SK-N-SH (cell line): ENCODE measurements around the gene JAZF1. TPM values are rescaled to one million over a fixed set of nuclear protein-coding genes. Genes with fewer than 3 reads are reported as not detected.

Experiments used
- CTCF ChIA-PET: fragments of 300-600, 350-600 bp; formaldehyde crosslinking; extraction: SDS; loops from one replicate; lab custom pipeline; 2021; lab: Yijun Ruan, JAX
- POLR2A ChIA-PET: fragments of 350-600 bp; sonication (Branson Sonifier 250); formaldehyde crosslinking; extraction: SDS; loops from one replicate; lab custom pipeline; 2020; ENCODE audit warnings: antibody characterized with exemption, inconsistent platforms; lab: Yijun Ruan, JAX
- DNase-seq: peaks from one replicate; pipeline ENCODE4 v3.0.0; 2012
- H2AFZ ChIP-seq: fragments of 200-600 bp; sonication (generic); 2 replicates; pipeline ENCODE4 v1.8.1; 2016; ENCODE audit warnings: antibody characterized with exemption, mild to moderate bottlenecking, low read depth
- H3F3A ChIP-seq: fragments of 200-600 bp; sonication (generic); replicated peaks from 2 replicates; pipeline ENCODE3; 2016; ENCODE audit warnings: antibody characterized with exemption, mild to moderate bottlenecking; ENCODE audit not compliant: insufficient read depth
- H3K27ac ChIP-seq, 2 experiments: fragments of 200-500 bp in 1 of 2; fragments of 200-600 bp in 1 of 2; sonication (Bioruptor generic) in 1 of 2; sonication (generic), shearing (Covaris generic) in 1 of 2; 2 replicates each; pipeline versions ENCODE4 v1.5.1 to v1.6.1; 2014 to 2016; ENCODE audit warnings: low read depth in 2 of 2, inconsistent platforms in 1 of 2, low read length in 1 of 2, mild to moderate bottlenecking in 1 of 2, mixed read lengths in 1 of 2
- H3K27me3 ChIP-seq: fragments of 200-600 bp; sonication (generic), shearing (Covaris generic); 2 replicates; pipeline ENCODE4 v1.6.1; 2016; ENCODE audit warnings: mixed run types; ENCODE audit not compliant: insufficient read depth
- H3K36me3 ChIP-seq, 2 experiments: fragments of 200-500 bp in 1 of 2; fragments of 200-600 bp in 1 of 2; sonication (Bioruptor generic) in 1 of 2; sonication (generic) in 1 of 2; replicated peaks in 1 of 2; 2 replicates each; pipeline versions ENCODE3 to v1.5.1; 2014 to 2016; ENCODE audit warnings: low read length in 1 of 2, mild to moderate bottlenecking in 1 of 2; ENCODE audit not compliant: insufficient read depth in 2 of 2, control insufficient read depth in 1 of 2
- H3K4me1 ChIP-seq, 2 experiments: fragments of 200-500 bp in 1 of 2; fragments of 200-600 bp in 1 of 2; sonication (Bioruptor generic) in 1 of 2; sonication (generic), shearing (Covaris generic) in 1 of 2; 2 replicates each; pipeline versions ENCODE4 v1.5.1 to v1.6.1; 2014 to 2016; ENCODE audit warnings: low read depth in 1 of 2, low read length in 1 of 2, mixed run types in 1 of 2; ENCODE audit not compliant: insufficient read depth in 2 of 2, control insufficient read depth in 1 of 2
- H3K4me2 ChIP-seq: fragments of 200-600 bp; sonication (generic), shearing (Covaris generic); 2 replicates; pipeline ENCODE4 v1.6.1; 2017; ENCODE audit warnings: mixed run types
- H3K4me3 ChIP-seq, 2 experiments: fragments of 200-500 bp in 1 of 2; fragments of 200-600 bp in 1 of 2; sonication (Bioruptor generic) in 1 of 2; sonication (generic), shearing (Covaris generic) in 1 of 2; 2 replicates each; pipeline versions ENCODE4 v1.5.1 to v1.8.1; 2014 to 2016; ENCODE audit warnings: low read depth in 2 of 2, inconsistent platforms in 1 of 2, low read length in 1 of 2, mild to moderate bottlenecking in 1 of 2, mixed read lengths in 1 of 2, moderate library complexity in 1 of 2
- H3K79me2 ChIP-seq: fragments of 200-600 bp; sonication (generic); 2 replicates; pipeline ENCODE4 v1.8.1; 2017; ENCODE audit warnings: mild to moderate bottlenecking; ENCODE audit not compliant: insufficient read depth
- H3K9ac ChIP-seq: fragments of 200-600 bp; sonication (generic); 2 replicates; pipeline ENCODE4 v1.6.1; 2017; ENCODE audit warnings: mixed run types
- H3K9me2 ChIP-seq: fragments of 200-600 bp; sonication (generic); 2 replicates; pipeline ENCODE4 v1.6.1; 2017; ENCODE audit warnings: mixed run types
- H3K9me3 ChIP-seq: fragments of 200-600 bp; sonication (generic); 2 replicates; pipeline ENCODE4 v1.6.1; 2017; ENCODE audit warnings: mixed run types, mild to moderate bottlenecking, moderate library complexity
- H4K20me1 ChIP-seq: fragments of 200-600 bp; sonication (generic); 2 replicates; pipeline ENCODE4 v1.6.1; 2017; ENCODE audit warnings: mild to moderate bottlenecking, mixed run types; ENCODE audit not compliant: insufficient read depth
- EP300 ChIP-seq, 2 experiments: IDR thresholded peaks; 2 replicates each; pipeline versions ENCODE4 v1.4.0 to v1.6.1; 2012; ENCODE audit warnings: borderline replicate concordance in 1 of 2, low read depth in 1 of 2, low read length in 1 of 2
- FOSL2 ChIP-seq: IDR thresholded peaks from 2 replicates; pipeline ENCODE4 v1.4.0; 2012; ENCODE audit warnings: low read depth, mild to moderate bottlenecking, moderate library complexity, borderline replicate concordance
- GABPA ChIP-seq: IDR thresholded peaks from 2 replicates; pipeline ENCODE4 v1.4.0; 2012; ENCODE audit warnings: low read depth, mild to moderate bottlenecking
- GATA2 ChIP-seq: sonication (generic); formaldehyde crosslinking; IDR thresholded peaks from 2 replicates; pipeline ENCODE4 v1.5.0; 2020; ENCODE audit warnings: mild to moderate bottlenecking, missing genetic modification reagents
- IRF3 ChIP-seq: fragments of 150-350 bp; IDR thresholded peaks from 2 replicates; pipeline ENCODE4 v1.6.1; 2016; ENCODE audit warnings: mild to moderate bottlenecking, low read depth, low read length
- NFIC ChIP-seq: IDR thresholded peaks from 2 replicates; pipeline ENCODE4 v1.4.0; 2012; ENCODE audit warnings: borderline replicate concordance
- RAD21 ChIP-seq: IDR thresholded peaks from 2 replicates; pipeline ENCODE4 v1.6.1; 2012; ENCODE audit warnings: mild to moderate bottlenecking, low read length
- RCOR1 ChIP-seq: fragments of 150-350 bp; IDR thresholded peaks from 2 replicates; pipeline ENCODE4 v1.6.1; 2017; ENCODE audit warnings: antibody characterized with exemption, low read length
- RXRA ChIP-seq: IDR thresholded peaks from 2 replicates; pipeline ENCODE4 v1.4.0; 2012; ENCODE audit warnings: low read depth, mild to moderate bottlenecking, borderline replicate concordance
- USF2 ChIP-seq: fragments of 150-350 bp; IDR thresholded peaks from 2 replicates; pipeline ENCODE4 v1.6.1; 2017; ENCODE audit warnings: antibody characterized with exemption, low read length, low read depth, borderline replicate concordance
- WGBS: methylation state at CpG from one replicate; pipeline ENCODE4 v1.1.6; 2017; ENCODE audit warnings: low lambda C conversion rate; 5-methylcytosine and 5-hydroxymethylcytosine counted together
- polyA plus RNA-seq, 3 experiments: library from polyadenylated mRNA; depleted of rRNA; stranded (reverse); fragments of >200 nt; gene quantifications; 2 replicates each; pipeline ENCODE4 v1.2.3, GENCODE V29; 2012
- TF ChIP-seq, protein P1 (sequence below): IDR thresholded peaks from 2 replicates; pipeline ENCODE4 v1.4.0; 2012; ENCODE audit warnings: low read depth

The JAZF1 gene
- polyA plus RNA-seq, 1 of the 3 experiments (the other 2 are of a cell fraction) = 1.7 TPM

GRCh38 chr7:28224675-28225074 lies 44.1 kb upstream of the JAZF1 start:
- TF ChIP-seq RCOR1 (no peak), RAD21 (no peak), NFIC (no peak), RXRA (no peak), EP300 (IDR thresholded peaks at IDR 0.05; ENCODE audit: borderline replicate concordance in 1 of 2, low read depth in 1 of 2, low read length in 1 of 2) (no peak), GATA2 (CRISPR knock-in tag) (no peak), IRF3 (no peak), USF2 (no peak), GABPA (no peak)
- TF ChIP-seq, protein P1, sequence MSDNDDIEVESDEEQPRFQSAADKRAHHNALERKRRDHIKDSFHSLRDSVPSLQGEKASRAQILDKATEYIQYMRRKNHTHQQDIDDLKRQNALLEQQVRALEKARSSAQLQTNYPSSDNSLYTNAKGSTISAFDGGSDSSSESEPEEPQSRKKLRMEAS = no peak
- Histone ChIP-seq H2AFZ (no peak overlapping the region), H3K9me2 (no peaks in the 10 kb centered on the region), H3K4me1 (peaks cover 0 to 8% of the 10 kb centered on the region in 2 experiments; a peak in 1 of 4 replicates), H3K9ac (no peak overlapping the region), H3K4me3 (no peak overlapping the region), H3K36me3 (no peaks in the 10 kb centered on the region), H3K27ac (no peak overlapping the region), H3K9me3 (no peaks in the 10 kb centered on the region), H3K27me3 (no peaks in the 10 kb centered on the region), H3F3A (no peaks in the 10 kb centered on the region), H3K79me2 (no peaks in the 10 kb centered on the region), H3K4me2 (no peak overlapping the region), H4K20me1 (no peaks in the 10 kb centered on the region)
- POLR2A ChIA-PET = no interaction called here
- no peak for DNase-seq
- CTCF ChIA-PET = no interaction called here
- 68% methylated on average over 1 of the region's 1 CpG for WGBS

DNA sequence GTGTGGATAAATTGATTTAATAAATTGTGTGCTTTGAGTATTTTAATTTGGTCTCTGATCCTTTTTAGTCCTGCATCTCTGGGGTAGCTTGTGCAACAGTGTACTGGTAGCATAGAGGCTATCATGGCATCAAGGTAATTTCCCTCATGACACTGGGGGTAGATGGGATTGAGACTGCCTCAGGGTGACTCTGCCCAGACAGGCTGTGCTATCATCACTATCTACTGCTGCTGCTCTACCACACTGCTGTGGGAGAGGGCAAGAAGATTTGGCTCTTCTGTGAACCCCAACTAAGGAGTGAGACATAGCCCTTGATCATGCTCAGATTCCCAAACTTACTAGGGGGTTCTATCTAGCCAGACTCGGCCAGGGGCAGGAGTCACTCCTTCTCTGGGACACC lies 43.6 kb upstream of the JAZF1 start:
- no peak for TF ChIP-seq FOSL2
- peak; percentile 73 for TF ChIP-seq GATA2 (CRISPR knock-in tag)
- Histone ChIP-seq H3K9me3 (no peaks in the 10 kb centered on the region), H3K9ac (no peak overlapping the region), H3F3A (no peaks in the 10 kb centered on the region), H3K4me2 (no peak overlapping the region), H3K27ac (no peak overlapping the region), H2AFZ (no peak overlapping the region), H3K4me1 (peaks cover 0 to 8% of the 10 kb centered on the region in 2 experiments; a peak in 1 of 4 replicates), H3K27me3 (no peaks in the 10 kb centered on the region), H3K79me2 (no peaks in the 10 kb centered on the region), H3K4me3 (no peak overlapping the region), H3K36me3 (no peaks in the 10 kb centered on the region), H4K20me1 (no peaks in the 10 kb centered on the region), H3K9me2 (no peaks in the 10 kb centered on the region)
- POLR2A ChIA-PET = no interaction called here
- 12% methylated on average over 1 of the region's 1 CpG for WGBS
- peak; percentile 32 for DNase-seq
- CTCF ChIA-PET = no interaction called here
